ENCODE data around the gene NYAP1.
A peak's percentile ranks its signal among the peaks of the same experiment; 100 is the strongest.
"Not testable (repeated sequence)": the region's sequence is repeated elsewhere in the genome, so short reads cannot be mapped to it uniquely, and the experiment has no call there.

Gene NYAP1

DNA sequence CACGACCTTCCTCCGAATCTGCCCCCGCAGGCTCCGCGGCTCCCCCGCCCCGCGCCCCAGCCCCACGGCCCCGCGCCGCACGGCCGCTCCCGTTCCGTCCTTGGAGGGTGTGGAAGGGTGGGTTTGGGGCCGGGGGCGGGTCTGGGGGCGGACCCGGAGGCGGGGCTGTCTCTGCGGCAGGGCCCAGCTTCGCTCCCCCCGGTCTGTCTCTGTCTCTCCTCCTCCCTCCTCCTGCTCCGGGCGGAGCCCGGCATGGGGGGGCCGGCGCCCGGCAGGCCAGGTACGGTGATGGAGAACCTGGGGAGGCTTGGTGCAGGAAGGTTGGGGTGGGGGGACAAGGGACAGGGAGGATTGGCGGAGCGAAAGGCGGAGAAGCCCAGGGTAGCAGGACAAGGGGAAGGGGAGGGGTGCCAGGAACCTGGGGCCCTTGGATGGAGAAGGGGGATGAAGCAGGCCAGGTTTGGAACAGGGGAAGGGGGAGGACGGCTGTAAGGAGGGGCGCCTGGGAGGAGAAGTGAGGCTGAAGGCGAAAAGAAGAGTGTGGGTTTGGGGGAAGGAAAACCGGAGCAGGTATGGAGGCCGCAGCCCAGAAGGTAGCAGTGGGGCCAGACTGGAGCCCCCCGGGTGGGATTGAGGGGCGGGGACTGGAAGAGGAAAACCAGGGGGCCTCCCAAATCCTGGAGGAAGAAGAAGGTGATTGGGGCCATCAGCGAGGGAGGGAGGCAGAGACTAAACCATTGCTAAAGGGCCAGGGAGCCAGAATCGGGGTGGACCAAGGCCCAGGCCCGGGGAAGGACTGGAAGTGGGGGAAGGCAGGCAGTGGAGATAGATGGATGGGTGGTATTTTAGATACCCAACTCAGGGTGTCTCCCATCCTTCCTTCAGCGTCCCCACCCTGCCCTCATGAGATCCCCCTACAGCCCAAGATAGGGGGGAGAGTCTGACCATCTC is at the start of gene NYAP1:
NYAP1 (plus strand) TSS at position 206 of the 951 bp plus-strand sequence. CDS start 1,385 bp downstream, outside the sequence.
- DNase-seq, result peak; percentile 70

DNA sequence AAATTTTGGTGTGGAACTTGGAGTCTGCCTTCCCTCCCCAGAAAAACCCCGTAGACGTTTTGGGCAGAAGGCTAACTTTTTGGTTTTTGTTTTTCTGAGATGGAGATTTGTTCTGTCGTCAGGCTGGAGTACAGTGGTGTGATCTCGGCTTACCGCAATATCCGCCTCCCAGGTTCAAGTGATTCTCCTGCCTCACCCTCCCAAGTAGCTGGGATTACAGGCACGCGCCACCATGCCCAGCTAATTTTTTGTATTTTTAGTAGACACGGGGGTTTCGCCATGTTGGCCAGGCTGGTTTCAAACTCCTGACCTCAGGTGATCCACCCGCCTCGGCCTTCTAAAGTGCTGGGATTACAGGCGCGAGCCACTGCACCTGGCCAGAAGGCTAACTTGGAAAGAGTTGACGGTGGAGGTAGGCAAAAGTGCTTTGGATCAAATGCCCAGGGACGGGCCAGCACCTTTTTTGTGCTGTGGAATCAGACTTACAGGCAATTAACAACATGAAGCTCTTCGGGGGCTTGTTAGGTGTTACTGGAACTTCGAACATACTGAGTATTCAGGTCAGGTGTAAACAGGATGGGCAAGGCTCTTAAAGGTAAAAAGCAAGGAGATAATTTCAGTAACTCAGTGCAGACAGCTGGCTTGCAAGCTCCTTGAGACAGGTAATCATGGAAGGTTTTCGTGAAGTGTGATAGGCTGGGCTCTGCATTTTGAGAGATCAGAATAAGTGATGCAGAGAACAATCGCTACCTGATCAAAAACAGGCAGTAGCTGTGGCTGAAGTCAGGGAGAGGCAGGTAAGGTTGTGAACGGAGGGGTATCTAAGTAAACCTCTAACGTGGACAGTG is 49.2 kb upstream of the NYAP1 start:
- peak; percentile 29 for DNase-seq

DNA sequence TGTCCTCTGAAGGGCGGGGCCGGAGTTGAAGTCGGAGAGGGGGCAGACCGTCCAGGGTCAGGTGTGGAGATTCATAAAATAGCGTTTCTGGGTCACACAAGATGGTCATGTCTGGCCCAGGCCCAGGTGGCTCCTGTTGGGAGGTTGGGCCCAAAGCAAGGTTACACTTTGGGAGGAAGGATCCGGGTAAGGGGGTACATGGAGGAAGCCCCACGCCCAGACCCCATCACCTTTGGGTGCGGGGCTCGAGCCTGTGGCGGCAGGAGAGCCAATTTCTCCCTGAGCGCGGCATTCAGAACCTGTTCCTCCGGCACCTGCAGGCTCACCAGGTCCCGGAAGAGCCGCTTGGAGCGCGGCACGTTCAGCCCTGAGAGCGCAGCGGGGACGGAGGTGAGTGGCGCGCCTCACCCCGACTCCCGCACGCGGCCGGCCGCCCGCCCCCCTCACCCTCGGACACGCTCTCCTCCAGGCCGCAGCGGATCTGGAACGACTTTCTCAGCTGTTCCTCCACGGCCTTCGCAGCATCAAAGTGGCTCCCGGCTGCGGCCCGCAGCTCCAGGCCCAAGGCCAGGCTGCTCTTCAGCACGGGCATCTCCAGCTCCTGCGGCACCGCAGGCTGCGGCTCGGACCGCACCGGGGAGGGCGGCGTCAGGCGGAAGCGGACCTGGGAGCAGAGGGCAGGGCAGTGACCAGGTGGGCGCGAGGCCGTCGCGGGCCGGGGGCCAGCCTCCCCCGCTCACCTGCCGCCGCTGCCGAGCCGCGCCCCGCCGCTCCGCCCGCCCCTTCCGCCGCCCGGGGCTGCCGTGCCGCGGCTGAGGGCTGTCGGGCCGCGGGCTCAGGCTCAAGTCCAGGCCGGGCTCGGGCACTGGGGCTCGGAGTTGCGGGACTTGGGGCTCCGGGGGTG is 48.1 kb upstream of the NYAP1 start:
- DNase-seq, result peak; percentile 58

DNA sequence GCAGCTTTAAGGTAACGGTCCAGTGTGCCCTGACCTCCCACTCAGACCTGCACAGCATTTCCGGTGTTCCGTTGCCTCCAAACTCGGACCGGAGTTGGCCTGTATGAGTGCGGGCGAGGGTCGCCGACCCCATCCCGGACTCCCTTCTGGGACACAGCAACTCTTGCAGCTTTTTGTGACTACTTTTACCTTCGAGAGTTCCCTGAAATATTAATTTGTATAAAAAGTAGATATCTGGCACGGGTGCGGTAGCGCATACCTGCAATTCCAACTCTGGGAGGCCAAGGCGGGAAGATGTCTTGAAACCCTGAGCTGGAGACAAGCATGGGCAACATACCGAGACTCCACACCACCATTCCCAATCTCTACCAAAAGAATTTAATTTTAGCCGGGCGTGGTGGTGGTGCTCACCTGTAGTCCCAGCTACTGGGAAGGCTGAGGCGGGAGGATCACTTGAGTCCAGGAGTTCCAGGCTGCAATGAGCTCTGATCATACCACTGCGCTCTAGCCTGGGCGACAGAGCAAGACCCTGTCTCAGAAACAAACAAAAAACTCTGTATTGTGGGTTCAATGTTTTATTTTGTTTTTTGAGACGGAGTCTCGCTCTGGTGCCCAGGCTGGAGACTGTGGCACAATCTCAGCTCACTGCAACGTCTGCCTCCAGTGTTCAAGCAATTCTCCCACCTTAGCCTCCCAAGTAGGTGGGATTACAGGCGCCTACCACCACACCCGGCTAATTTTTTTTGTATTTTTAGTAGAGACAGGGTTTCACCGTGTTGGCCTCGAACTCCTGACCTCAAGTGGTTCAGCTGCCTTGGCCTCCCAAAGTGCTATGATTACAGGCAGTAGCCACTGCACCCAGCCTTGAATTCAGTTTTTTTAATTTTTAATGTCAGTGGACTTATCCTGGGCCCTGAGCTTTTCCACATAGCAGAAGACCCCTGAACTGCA is 46.3 kb upstream of the NYAP1 start:
- DNase-seq, result no peak

DNA sequence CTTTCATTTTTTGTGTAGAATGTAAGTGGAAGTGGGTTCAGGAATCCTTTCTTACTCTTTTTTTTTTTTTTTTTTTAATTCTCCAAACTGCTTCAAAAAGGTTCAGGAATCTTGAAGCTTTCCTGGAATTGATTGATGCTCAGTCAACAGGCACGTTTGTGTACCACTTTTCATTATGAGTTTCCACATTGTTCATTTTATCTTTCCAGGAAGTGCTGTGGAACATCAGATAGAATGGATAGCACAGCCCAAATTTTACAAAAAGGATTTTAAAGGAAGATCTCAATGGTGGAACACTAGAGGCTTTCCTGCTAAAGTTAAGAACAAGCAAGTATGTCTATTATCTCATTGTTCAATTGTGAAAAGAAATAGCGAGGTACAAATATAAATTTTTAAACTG is 45.6 kb upstream of the NYAP1 start:
- no peak for DNase-seq

DNA sequence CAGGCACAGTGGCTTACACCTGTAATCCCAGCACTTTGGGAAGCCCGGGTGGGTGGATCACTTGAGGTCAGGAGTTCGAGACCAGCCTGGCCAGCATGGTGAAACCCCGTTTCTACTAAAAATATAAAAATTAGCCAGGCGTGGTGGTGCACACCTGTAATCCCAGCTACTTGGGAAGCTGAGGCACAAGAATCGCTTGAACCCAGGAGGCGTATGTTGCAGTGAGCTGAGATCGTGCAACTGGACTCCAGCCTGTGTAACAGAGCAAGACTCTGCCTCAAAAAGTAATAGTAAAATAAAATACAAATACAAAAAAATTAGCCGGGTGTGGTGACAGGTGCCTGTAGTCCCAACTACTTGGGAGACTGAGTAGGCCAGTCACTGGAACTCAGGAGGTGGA is 45.0 kb upstream of the NYAP1 start:
- DNase-seq, result not testable (repeated sequence)

DNA sequence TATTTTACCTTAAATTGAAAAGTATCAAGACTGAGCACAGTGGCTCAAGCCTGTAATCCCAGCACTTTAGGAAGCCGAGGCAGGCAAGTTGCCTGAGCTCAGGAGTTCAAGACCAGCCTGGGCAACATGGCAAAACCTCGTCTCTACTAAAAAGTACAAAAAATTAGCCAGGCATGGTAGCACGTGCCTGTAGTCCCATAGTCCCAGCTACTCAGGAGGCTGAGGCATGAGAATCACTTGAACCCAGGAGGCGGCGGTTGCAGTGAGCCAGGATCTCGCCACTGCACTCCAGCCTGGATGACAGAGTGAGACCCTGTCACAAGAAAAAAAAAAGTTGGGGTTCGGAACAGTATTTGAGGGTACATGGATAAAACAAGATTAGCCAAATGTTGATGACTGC is 44.5 kb upstream of the NYAP1 start:
- DNase-seq, result not testable (repeated sequence)

DNA sequence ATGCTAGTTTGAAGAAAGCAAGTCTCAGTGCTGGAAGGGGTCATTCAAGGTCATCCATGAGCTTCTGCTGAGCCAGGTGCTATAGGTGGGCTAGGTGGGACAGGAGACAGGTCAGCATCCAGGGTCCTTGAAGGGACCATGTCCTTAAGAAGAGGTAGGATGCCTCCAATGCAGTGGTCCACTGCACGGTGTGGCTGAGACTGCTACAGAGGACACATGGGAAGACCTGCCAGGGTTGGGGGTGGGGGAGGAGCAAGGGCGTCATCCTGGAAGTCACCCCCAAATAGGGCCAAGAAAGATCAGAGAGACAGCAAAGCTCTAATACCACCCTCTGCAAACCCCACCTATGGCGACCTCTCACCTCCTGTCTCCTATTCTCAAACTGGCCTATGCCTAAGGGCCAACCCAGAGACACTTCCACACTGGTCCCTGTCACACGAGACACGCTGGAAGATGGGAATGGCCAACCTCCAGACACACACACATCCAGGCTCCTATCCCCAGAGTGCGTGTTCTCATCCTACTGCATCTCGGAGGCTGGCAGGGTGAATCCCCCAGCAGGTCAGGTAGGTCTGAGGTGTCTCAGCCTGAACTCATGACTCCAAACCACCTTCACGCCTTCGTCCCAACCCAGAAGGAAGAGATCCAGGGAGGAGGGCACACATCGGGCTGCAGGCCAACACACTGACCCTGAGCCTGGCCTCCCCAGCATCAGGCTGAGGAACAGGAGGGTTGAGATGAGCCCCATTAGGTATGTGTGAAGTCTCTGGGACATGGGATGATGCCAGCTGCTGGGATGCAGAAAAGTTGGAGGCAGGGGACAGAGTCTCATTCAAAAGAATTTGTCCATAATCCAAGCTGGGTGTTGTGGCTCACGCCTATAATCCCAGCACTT is 41.8 kb upstream of the NYAP1 start:
- DNase-seq, result no peak

DNA sequence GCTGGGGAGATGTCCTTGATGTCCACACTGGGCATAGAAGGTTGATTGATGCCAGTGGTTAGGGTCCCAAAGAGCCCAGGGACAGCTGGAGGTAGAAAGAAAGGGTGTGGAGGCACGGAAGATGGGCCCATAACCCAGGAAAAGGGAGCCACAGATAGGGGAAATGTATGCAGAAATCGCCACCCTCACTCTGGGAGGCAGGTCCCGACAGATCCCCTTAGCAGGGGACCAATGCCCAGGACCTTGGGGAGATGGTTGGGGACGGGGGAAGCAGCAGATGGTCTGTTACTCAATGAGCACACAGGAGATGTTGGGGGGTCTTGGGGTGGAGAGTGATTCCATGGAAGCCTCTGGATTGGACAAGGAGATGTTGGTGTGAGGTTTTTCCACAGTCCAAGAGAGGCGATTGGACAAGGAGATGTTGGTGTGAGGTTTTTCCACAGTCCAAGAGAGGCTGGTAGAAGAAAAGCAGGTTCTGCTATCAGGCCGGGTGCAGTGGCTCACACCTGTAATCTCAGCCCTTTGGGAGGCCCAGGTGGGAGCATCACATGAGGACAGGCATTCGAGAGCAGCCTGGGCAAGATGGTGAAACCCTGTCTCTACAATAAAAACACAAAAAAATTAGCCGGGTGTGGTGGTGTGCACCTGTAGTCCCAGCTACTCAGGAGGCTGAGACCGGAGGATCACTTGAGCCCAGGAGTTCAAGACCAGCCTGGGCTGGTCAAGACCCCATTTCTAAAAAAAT is 40.5 kb upstream of the NYAP1 start:
- DNase-seq, result no peak

DNA sequence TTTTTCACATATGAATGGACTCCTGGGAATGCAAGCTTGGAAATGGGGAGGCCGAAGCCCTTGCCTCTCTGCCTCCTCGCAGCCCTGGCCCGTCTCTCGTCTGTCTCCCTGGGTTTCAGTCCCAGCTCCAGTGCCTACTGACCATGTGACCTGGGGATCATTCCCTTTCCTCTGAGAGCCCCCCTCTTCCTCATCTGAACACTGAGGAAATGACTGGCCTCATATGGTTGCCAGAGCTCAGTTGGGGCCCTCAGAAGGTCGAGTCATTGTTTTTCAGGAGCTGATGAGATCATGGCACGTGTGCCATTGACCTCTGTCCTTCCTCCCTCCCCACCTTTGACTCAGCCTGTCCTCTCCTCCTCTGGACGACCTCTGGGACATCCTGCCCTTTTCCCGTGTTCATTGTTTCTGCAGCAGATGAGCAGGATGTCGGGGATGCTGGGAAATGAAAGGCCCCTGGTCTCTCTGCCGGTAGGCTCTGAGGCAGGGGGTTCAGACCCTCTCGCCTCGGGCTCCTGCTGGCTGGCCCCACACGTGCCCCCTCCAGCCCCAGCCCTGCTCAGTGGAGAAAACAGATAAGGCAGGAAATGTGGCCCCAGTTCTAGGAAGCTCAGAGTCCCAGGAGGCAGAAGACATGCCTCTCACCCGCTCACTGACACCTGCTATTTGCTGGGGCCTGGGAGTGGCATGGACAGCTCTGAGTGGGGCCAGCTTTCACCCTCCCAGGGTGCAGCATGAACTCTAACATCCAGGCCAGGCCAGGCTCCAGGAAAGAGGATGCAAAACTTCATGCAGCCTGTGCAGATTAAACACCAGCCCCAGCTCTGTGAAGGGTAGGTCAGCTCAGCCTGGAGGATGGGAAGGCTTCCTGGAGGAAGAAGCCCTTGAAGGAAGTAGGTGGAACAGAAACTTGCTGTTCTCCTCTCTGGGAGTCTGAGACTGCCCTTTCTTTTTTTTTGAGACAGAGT is 39.1 kb upstream of the NYAP1 start:
- DNase-seq, result no peak

DNA sequence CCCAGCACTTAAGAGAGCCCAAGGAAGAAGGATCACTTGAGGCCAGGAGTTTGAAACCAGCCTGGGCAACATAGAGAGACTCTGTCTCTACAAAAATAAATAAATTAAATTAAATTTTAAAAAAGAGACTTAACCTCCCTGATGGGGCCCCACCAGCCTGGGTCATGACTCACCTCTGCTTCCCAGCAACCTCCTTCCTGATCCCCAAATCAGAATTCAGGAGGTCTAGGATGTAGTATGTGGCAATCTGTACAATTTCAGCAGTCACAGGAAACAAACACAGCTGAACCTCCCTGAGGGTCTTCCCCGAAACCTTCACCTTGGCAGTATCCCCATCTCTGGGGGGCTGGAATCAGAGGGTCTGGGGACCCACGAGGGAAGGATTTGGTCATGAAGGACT is 37.7 kb upstream of the NYAP1 start:
- DNase-seq, result no peak

DNA sequence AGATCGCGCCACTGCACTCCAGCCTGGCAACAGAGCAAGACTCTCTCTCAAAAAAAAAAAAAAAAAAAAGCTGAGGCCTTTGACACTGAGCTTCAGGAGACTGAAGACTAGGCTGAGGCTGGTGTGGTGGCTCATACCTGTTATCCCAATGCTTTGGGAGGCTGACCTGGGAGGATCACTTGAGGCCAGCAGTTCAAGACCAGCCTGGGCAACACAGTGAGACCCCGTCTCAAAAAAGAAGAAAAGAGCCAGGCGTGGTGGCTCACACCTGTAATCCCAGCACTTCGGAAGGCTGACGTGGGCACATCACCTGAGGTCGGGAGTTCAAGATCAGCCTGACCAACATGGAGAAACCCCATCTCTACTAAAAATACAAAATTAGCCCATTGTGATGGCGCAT is 36.4 kb upstream of the NYAP1 start:
- DNase-seq, result not testable (repeated sequence)

DNA sequence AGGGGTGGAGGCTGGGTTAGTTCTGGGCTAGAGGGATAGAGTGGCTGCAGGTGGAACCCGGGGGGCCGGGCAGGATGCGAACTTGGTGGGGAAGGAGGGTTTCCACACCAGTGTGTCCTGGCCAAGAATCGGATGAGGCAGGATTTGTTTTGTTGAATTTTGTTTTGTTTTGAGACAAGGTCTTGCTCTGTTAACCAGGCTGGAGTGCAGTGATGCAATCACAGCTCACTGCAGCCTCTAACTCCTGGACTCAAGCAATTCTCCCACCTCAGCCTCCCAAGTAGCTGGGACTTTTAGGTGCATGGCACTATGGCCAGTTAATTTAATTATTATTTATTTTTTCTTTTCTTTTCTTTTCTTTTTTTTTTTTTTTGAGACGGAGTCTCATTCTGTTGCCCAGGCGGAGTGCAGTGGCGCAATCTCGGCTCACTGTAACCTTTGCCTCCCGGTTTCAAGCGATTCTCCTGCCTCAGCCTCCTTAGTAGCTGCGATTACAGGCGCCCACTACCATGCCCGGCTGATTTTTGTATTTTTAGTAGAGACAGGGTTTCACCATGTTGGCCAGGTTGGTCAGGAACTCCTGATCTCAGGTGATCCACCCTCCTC is 34.4 kb upstream of the NYAP1 start:
- DNase-seq, result no peak

DNA sequence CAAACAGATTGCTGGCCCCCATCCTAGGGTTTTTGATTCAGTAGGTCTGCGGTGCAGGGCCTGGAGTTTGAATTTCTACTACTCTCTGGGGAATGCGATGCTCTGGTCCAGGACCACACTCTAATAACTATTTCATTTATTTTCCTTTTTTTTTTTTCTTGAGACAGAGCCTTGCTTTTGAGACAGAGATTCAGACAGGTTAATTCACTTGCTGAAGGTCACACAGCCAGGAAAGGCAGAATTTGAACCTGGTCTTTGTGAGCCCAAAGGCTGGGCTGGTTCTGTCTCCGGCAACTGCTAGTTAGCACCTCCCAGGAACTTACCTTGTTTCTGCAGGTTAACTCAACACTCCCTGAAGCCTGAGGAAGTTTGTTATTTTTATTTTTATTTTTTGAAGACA is 31.2 kb upstream of the NYAP1 start:
- DNase-seq, result no peak

DNA sequence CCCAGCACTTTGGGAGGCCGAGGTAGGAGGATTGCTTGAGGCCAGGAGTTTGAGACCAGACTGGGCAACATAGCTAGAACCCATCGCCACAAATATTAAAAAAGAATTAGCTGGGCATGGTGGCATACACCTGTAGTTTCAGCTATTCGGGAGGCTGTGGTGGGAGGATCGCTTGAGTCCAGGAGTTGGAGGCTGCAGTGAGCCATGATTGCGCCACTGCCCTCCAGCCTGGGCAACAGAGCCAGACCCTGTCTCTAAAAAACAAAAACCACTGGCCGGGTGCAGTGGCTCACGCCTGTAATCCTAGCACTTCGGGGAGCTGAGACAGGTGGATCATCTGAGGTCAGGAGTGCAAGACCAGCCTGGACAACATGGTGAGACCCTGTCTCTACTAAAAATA is 29.9 kb upstream of the NYAP1 start:
- not testable (repeated sequence) for DNase-seq

DNA sequence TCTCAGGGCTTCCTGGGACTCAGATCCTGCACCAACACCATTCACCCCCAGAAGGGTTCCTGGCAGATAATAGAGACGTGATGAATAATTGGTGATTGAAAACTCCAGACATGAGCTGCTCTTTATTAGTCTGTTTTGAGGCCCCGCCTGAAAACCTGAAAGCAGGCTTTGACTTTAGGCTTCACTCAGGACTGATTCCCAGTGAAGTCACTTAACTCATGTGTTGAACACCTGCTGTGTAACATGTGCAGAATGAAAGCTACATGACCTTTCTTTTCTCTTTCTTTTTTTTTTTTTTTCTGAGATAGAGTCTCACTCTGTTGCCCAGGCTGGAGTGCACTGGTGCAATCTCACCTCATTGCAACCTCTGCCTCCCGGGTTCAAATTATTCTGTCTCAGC is 28.5 kb upstream of the NYAP1 start:
- DNase-seq, result no peak

DNA sequence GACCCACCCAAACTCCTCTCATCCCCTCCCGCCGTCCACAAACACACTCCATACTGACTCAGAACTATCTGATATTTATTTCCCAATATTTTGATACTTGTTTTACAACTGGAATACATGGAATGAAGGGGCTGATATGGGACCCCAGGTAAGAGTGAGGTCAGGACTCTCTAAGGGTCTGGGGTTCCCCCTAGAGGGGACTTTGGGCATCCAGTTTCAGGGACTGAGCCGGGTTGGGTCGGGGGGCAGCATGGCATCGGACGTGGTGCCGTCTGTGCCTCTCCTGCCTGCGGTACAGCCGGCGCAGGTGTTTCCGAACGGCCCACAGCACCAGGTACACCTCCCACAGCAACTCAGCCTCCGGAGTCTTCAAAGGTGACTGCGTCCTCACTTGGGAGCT is 27.2 kb upstream of the NYAP1 start:
- DNase-seq, result no peak

DNA sequence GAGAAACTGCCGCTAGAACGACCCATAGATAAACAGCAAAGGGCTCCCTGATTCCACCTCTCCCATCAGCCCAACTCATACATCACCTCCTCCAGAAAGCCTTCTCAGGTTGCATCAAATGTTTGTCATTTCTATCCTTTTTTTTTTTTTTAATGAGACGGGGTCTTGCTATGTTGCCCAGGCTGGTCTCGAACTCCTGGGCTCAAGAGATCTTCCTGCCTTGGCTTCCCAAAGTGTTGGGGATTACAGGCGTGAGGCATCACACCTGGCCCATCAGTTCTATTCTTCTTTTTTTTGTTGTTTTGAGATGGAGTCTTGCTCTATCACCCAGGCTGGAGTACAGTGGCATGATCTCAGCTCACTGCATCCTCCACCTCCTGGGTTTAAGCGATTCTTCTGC is 26.7 kb upstream of the NYAP1 start:
- no peak for DNase-seq

All from CD4-positive, alpha-beta T cell treated with Interleukin-12 subunit alpha and Interleukin-12 subunit beta, for 1 hour (primary cell).